ENCODE measurements around the gene WIPF1.

Gene WIPF1

GRCh38 chr2:174612970-174613369, 15.4 kb upstream of the WIPF1 start:
- no peak for DNase-seq (ENCODE audit: low spot score in 2 of 2)
- Histone ChIP-seq H3K4me3 (no peak overlapping the region), H3K9me3 (no peaks in the 10 kb centered on the region), H3K4me1 (no peaks in the 10 kb centered on the region), H3K36me3 (replicated peaks) (no peaks in the 10 kb centered on the region), H3K27me3 (ENCODE audit: low read depth) (no peaks in the 10 kb centered on the region)
- in situ Hi-C loops (cut with MboI; ENCODE audit: low sequenced_read_pairs), result no loop called here

- no peak for DNase-seq (ENCODE audit: low spot score in 2 of 2)
- Histone ChIP-seq H3K4me1 (no peaks in the 10 kb centered on the region), H3K27me3 (ENCODE audit: low read depth) (no peaks in the 10 kb centered on the region), H3K9me3 (no peaks in the 10 kb centered on the region), H3K4me3 (no peak overlapping the region), H3K36me3 (replicated peaks) (no peaks in the 10 kb centered on the region)
- in situ Hi-C loops (cut with MboI; ENCODE audit: low sequenced_read_pairs), result no loop called here
These were observed 14.2 kb upstream of the WIPF1 start for GRCh38 chr2:174611854-174612253.

GRCh38 chr2:174611006-174611405, 13.4 kb upstream of the WIPF1 start:
- no peaks in the 10 kb centered on the region for H3K4me1 ChIP-seq
- H3K9me3 ChIP-seq, result no peaks in the 10 kb centered on the region
- H3K27me3 ChIP-seq (ENCODE audit: low read depth), result no peaks in the 10 kb centered on the region
- in situ Hi-C loops (cut with MboI; ENCODE audit: low sequenced_read_pairs), result no loop called here
- no peaks in the 10 kb centered on the region for H3K36me3 ChIP-seq (replicated peaks)
- DNase-seq (ENCODE audit: low spot score in 2 of 2), result no peak
- no peak overlapping the region for H3K4me3 ChIP-seq

- H3K4me3 ChIP-seq, result no peak overlapping the region
- H3K27me3 ChIP-seq (ENCODE audit: low read depth), result no peaks in the 10 kb centered on the region
- no peaks in the 10 kb centered on the region for H3K36me3 ChIP-seq (replicated peaks)
- no peak for DNase-seq (ENCODE audit: low spot score in 2 of 2)
- H3K4me1 ChIP-seq, result no peaks in the 10 kb centered on the region
- in situ Hi-C loops (cut with MboI; ENCODE audit: low sequenced_read_pairs), result no loop called here
- H3K9me3 ChIP-seq, result no peaks in the 10 kb centered on the region
These were observed 12.8 kb upstream of the WIPF1 start for GRCh38 chr2:174610243-174610995.

GRCh38 chr2:174609261-174609660, 11.7 kb upstream of the WIPF1 start:
- Histone ChIP-seq H3K27me3 (ENCODE audit: low read depth) (no peaks in the 10 kb centered on the region), H3K36me3 (replicated peaks) (no peaks in the 10 kb centered on the region), H3K4me3 (no peak overlapping the region), H3K4me1 (no peaks in the 10 kb centered on the region), H3K9me3 (no peaks in the 10 kb centered on the region)
- in situ Hi-C loops (cut with MboI; ENCODE audit: low sequenced_read_pairs), result no loop called here
- no peak for DNase-seq (ENCODE audit: low spot score in 2 of 2)

GRCh38 chr2:174608866-174609214, 11.2 kb upstream of the WIPF1 start:
- in situ Hi-C loops (cut with MboI; ENCODE audit: low sequenced_read_pairs), result no loop called here
- H3K4me1 ChIP-seq, result no peaks in the 10 kb centered on the region
- H3K27me3 ChIP-seq (ENCODE audit: low read depth), result no peaks in the 10 kb centered on the region
- H3K36me3 ChIP-seq (replicated peaks), result no peaks in the 10 kb centered on the region
- H3K4me3 ChIP-seq, result no peak overlapping the region
- H3K9me3 ChIP-seq, result no peaks in the 10 kb centered on the region
- no peak for DNase-seq (ENCODE audit: low spot score in 2 of 2)

- in situ Hi-C loops (cut with MboI; ENCODE audit: low sequenced_read_pairs), result no loop called here
- no peaks in the 10 kb centered on the region for H3K27me3 ChIP-seq (ENCODE audit: low read depth)
- no peak overlapping the region for H3K4me3 ChIP-seq
- H3K36me3 ChIP-seq (replicated peaks), result no peaks in the 10 kb centered on the region
- no peak for DNase-seq (ENCODE audit: low spot score in 2 of 2)
- no peaks in the 10 kb centered on the region for H3K9me3 ChIP-seq
- H3K4me1 ChIP-seq, result no peaks in the 10 kb centered on the region
These were observed 10.6 kb upstream of the WIPF1 start for GRCh38 chr2:174607989-174608865.

GRCh38 chr2:174607584-174607983, 10.0 kb upstream of the WIPF1 start:
- no peak overlapping the region for H3K4me3 ChIP-seq
- DNase-seq (ENCODE audit: low spot score in 2 of 2), result no peak
- H3K27me3 ChIP-seq (ENCODE audit: low read depth), result no peaks in the 10 kb centered on the region
- in situ Hi-C loops (cut with MboI; ENCODE audit: low sequenced_read_pairs), result no loop called here
- no peaks in the 10 kb centered on the region for H3K9me3 ChIP-seq
- no peaks in the 10 kb centered on the region for H3K4me1 ChIP-seq
- H3K36me3 ChIP-seq (replicated peaks), result no peaks in the 10 kb centered on the region

- Histone ChIP-seq H3K4me3 (no peak overlapping the region), H3K4me1 (no peaks in the 10 kb centered on the region), H3K36me3 (replicated peaks) (no peaks in the 10 kb centered on the region), H3K27me3 (ENCODE audit: low read depth) (no peaks in the 10 kb centered on the region), H3K9me3 (no peaks in the 10 kb centered on the region)
- in situ Hi-C loops (cut with MboI; ENCODE audit: low sequenced_read_pairs), result no loop called here
- DNase-seq (ENCODE audit: low spot score in 2 of 2), result no peak
These were observed 8.7 kb upstream of the WIPF1 start for GRCh38 chr2:174606336-174606735.

GRCh38 chr2:174605687-174606086, 8.1 kb upstream of the WIPF1 start:
- Histone ChIP-seq H3K4me1 (no peaks in the 10 kb centered on the region), H3K9me3 (no peaks in the 10 kb centered on the region), H3K27me3 (ENCODE audit: low read depth) (no peaks in the 10 kb centered on the region), H3K36me3 (replicated peaks) (no peaks in the 10 kb centered on the region), H3K4me3 (no peak overlapping the region)
- in situ Hi-C loops (cut with MboI; ENCODE audit: low sequenced_read_pairs), result no loop called here
- DNase-seq (ENCODE audit: low spot score in 2 of 2), result no peak

- Histone ChIP-seq H3K9me3 (no peaks in the 10 kb centered on the region), H3K4me3 (no peak overlapping the region), H3K4me1 (no peaks in the 10 kb centered on the region), H3K27me3 (ENCODE audit: low read depth) (no peaks in the 10 kb centered on the region), H3K36me3 (replicated peaks) (no peaks in the 10 kb centered on the region)
- in situ Hi-C loops (cut with MboI; ENCODE audit: low sequenced_read_pairs), result no loop called here
- peak; percentile 19 to 47 for DNase-seq (ENCODE audit: low spot score in 2 of 2)
These were observed 5.7 kb upstream of the WIPF1 start for GRCh38 chr2:174603280-174603679.

- in situ Hi-C loops (cut with MboI; ENCODE audit: low sequenced_read_pairs), result no loop called here
- no peak for DNase-seq (ENCODE audit: low spot score in 2 of 2)
- H3K36me3 ChIP-seq (replicated peaks), result no peaks in the 10 kb centered on the region
- H3K4me1 ChIP-seq, result no peaks in the 10 kb centered on the region
- no peaks in the 10 kb centered on the region for H3K9me3 ChIP-seq
- H3K4me3 ChIP-seq, result no peak overlapping the region
- no peaks in the 10 kb centered on the region for H3K27me3 ChIP-seq (ENCODE audit: low read depth)
These were observed 5.1 kb upstream of the WIPF1 start for GRCh38 chr2:174602745-174603144.

- Histone ChIP-seq H3K27me3 (ENCODE audit: low read depth) (no peaks in the 10 kb centered on the region), H3K9me3 (no peaks in the 10 kb centered on the region), H3K4me3 (no peak overlapping the region), H3K4me1 (no peaks in the 10 kb centered on the region), H3K36me3 (replicated peaks) (no peaks in the 10 kb centered on the region)
- DNase-seq (ENCODE audit: low spot score in 2 of 2), result no peak
- in situ Hi-C loops (cut with MboI; ENCODE audit: low sequenced_read_pairs), result no loop called here
These were observed 2.7 kb upstream of the WIPF1 start for GRCh38 chr2:174600349-174600748.

GRCh38 chr2:174599310-174599921, 1.8 kb upstream of the WIPF1 start:
- no peak for DNase-seq (ENCODE audit: low spot score in 2 of 2)
- H3K4me3 ChIP-seq, result no peak overlapping the region

More at GRCh38 chr2:174599310-174599921, 1.8 kb upstream of the WIPF1 start:
- Histone ChIP-seq H3K27me3 (ENCODE audit: low read depth) (no peaks in the 10 kb centered on the region), H3K9me3 (no peaks in the 10 kb centered on the region), H3K4me1 (no peaks in the 10 kb centered on the region), H3K36me3 (replicated peaks) (no peaks in the 10 kb centered on the region)
- in situ Hi-C loops (cut with MboI; ENCODE audit: low sequenced_read_pairs), result no loop called here

All from HAP-1 (cell line).